ENCODE measurements around the gene NDEL1. TPM values are rescaled to one million over a fixed set of nuclear protein-coding genes. Genes with fewer than 3 reads are reported as not detected.

NDEL1 gene
- total RNA-seq, 1 donor from 2014 or later, result 75.9 TPM

DNA sequence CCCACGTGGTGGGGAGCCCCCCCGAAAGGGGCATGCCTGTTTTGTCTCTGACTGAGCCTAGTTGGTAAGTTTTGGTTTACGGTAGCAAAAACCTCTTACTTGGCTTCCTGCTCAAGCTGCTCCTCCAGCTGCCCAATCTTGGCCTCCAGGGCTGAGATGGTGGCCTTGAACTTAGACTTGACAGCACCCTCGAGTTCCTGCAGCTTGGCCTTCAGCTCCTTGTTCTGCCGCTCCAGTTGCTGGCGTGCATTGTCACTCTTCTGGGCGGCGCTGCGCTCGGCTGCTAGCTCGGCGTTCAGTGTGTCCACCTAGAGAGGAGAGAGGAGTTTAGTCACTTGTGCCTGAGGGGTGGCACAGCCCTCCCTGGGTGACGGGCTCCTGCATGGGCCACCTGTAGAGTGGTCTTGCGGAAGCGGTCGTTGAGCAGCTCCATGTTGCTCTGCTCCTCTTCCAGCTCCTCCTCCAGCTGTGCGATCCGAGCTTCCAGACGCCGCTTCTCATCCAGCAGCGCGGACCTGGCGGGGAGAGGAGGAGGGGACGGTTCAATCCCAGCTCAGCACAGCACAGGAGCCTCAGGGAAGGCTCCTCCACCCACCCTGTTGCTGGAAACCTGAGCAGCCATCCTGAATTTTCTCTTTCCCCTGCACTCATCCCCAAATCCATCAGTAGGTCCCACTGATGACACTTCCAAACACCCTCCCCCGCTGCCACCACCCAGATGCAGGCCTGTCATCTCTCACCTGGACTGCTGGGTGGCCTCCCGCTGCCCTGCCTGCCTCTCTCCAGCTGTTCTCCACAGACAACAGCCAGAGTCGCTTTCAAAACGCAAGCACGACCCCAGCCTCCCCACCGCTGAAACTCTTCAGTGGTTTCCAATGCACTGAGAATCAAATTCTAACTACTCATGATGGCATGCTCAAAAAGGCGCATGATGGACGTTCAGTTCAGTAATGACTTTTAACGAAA is 44.6 kb downstream of the NDEL1 start:
- ATAC-seq, result peak; percentile 3

GRCh38 chr17:8481089-8481488 is 45.4 kb downstream of the NDEL1 start:
- ATAC-seq, result no peak

GRCh38 chr17:8481703-8482102 is 46.0 kb downstream of the NDEL1 start:
- ATAC-seq, result no peak

- ATAC-seq, result peak; percentile 5
These were observed 46.9 kb downstream of the NDEL1 start for GRCh38 chr17:8482546-8482945.

DNA sequence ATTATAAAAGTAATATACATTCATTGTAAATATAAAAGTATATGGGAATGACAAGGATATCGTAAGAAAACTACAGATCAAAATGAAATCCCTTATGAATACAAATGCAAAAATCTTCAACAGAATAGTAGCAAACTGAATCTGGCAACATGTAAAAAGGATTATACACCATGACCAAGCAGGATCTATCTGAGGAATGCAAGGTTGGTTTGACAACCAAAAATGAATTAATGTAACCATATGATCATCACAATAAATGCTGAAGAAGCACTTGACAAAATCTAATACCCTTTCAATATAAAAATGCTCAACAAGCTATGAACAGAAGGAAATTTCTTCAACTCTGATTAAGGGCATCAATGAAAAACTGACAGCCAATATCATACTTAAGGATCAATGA is 48.8 kb downstream of the NDEL1 start:
- no peak for ATAC-seq

DNA sequence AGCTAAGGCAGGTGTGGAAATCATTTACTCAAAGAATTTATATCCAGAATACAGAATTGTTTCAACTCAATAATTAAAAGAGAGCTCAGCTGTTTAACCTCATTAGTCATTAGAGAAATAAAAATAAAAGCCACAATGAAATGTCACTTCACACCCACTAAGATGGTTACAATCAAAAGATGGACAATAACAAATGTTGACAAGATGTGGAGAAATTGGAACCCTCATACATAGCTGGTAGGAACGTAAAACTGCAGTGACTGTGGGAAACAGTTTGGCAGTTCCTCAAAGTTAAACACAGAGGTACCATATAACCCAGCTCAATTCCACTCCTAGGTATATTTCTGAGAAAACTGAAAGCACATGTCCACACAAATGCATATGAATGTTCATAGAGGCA is 49.8 kb downstream of the NDEL1 start:
- no peak for ATAC-seq

DNA sequence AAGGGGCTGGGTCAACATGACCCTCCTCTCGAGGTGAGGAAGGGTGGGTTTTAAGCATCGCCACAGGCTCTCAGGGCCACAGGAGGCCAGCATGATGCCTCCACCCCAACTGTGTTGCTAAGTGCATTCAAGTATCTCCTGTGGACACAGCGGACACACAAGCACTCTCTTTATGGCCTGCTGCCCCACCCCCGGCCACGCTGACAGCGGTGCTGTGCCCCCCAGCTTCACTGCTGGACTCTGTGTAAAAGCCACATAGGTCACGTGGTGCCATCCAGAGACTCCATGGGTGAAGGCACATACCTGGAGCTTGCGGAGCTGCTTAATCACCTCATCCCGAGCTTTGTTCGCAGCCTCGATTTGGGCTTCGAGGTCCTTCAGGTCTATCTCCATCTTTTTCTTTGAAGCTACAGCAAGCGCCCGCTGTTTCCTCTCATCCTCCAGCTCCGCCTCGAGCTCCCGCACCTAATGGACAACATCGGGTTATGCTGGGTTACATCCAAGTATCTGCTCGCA is 51.5 kb downstream of the NDEL1 start:
- ATAC-seq, result no peak

DNA sequence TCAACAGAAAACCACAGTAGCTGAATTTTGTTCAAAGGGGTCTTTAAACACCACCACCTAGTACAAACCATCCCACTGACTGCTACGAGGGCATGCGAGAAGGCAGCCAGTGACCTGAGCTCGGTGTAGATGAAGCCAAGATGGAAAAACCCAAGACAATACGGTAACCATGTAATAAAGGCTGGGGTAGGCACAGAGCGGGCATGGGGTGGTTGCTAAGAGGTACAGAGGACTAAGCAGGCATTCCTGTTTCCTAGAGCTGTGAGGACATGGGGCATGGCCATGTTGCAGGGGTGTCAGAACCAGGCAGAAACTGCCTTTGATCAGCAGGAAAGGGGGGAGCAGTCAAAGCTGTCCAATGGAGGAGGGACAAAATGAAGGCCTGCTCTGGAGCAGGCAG is 52.1 kb downstream of the NDEL1 start:
- no peak for ATAC-seq

DNA sequence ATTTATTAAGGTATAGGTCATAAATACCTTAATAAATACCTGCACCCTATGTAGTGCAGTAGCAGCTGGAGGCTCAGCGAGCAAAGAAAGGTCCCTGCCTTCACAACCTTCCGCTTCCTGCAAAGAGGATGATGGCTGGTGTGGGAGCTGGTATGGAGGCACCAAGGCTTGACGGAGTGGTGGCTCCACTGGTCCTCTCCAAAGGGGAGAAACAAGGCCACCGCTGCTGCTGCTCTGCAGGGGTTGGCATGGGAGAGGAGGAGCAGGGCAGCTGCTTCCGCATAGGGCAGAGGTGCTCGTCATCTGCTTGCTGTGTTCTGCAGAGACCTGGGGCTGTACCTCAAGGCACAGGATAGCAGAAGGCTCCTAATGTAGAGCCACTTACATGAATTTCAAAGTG is 52.8 kb downstream of the NDEL1 start:
- peak; percentile 4 for ATAC-seq

DNA sequence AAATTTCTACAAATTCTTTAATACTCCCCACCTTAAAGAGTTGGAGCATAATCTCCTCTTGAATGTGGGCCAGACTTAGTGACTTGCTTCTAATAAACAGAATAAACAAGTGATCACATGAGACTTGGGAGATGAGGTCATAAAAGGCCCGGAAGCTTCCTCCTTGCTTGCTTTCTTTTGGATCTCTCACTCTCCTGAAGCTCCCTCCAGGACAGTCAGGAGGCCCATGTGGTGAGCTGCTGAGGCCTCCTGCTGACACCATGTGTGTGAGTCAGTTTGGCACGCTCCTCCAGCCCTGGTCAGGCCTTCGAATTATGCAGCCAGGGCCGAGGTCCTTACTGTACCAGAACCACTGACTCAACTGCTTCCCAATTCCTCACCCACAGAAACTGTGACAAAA is 53.2 kb downstream of the NDEL1 start:
- peak; percentile 90 for ATAC-seq

GRCh38 chr17:8489841-8490240 is 54.2 kb downstream of the NDEL1 start:
- no peak for ATAC-seq

DNA sequence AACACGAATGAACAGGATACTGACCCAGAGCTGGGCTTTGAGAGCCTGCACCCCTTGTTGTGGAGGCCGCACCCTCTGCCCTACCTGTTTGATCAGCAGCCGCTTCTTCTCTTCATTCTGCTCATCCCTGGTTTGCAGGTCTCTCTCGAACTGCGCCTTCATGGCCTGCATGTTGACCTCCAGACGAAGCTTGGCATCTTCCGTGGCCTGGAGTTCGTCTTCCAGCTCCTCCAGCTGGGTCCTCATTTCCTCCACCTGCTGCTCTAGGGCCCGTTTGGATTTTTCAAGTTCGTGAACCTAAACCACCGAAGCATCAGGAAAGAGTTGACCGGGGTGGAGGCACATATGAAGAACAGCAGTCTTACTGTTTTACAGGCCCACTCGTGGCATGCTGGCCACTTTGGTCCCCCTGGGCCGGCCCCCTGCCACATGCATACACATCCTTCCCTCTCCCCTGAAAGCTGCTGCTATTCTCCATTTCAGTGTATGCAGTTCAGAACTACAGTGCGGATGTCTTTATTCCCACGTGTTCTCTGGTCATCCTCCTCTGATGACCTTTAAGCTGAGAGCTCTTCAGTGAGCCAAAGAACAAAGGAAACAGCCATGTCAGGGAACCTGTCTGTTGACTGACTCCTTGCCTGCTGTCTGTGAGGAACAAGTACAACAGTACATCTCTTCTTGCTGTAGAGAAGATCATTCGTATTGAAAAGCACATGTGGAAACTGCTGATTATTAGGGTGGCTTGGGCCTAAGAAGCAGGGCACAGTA is 54.8 kb downstream of the NDEL1 start:
- ATAC-seq, result no peak

DNA sequence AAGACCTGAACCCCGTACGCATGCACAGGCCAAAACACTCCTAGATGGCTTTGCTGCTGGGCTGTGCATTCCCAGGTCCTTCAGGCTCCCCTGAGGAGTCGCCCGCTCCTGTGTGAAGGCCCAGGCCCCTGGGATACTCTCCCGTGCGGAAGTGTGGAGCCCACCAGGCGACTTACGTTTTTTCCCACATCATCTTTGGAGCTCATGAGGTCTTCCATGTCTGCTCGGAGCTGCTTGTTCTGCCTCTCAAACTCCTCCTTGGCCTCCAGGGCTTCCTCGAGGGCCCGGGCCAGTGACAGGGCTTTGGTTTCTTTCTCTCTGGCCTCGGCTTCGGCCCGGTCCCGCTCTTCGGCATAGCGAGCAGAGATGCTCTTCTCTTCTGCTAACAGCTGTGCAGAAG is 56.4 kb downstream of the NDEL1 start:
- ATAC-seq, result no peak

DNA sequence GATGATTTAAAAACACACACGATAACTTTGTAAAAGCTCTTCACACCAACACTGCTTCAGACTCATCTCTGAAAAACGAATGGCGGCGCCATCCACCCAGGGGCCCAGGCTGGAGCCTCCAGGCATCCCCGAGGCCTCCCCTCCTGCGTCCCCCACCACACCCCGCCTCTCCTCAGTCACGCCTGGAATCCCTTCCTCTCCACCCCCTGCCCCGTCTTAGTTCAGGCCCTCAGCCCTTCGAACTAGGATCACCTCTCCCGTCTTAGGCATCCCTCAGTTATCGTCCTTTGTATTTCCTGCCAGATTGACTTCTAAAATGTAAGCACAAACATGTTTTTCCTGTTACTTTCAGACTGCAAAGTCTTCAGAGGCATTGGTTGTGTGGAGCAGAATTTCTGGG is 58.3 kb downstream of the NDEL1 start:
- no peak for ATAC-seq

- no peak for ATAC-seq
These were observed 58.9 kb downstream of the NDEL1 start for GRCh38 chr17:8494506-8495111.

DNA sequence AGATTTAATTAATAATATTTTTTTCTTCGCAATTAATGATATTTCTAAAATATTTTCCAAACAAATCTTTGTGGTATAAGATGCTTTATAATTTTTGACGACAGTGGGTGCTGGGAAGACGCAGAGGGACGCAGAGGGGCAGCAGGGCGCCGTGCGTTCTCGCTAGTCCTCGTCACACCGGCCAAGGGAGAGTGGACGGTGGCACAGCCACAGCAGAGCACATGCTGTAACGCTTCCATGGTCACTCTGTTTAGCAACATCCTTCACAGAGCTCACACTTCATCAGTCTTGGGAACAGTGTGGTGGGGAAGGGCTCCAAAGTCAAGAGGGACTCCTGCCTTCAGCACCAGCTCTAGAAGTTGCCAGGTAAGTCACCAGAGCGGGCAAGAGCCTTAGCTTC is 60.4 kb downstream of the NDEL1 start:
- no peak for ATAC-seq

- no peak for ATAC-seq
These were observed 63.5 kb downstream of the NDEL1 start for GRCh38 chr17:8499171-8499570.

GRCh38 chr17:8499614-8500013 is 63.9 kb downstream of the NDEL1 start:
- no peak for ATAC-seq

GRCh38 chr17:8500609-8501008 is 64.9 kb downstream of the NDEL1 start:
- peak; percentile 72 for ATAC-seq

- no peak for ATAC-seq
These were observed 66.4 kb downstream of the NDEL1 start for GRCh38 chr17:8502126-8502525.

DNA sequence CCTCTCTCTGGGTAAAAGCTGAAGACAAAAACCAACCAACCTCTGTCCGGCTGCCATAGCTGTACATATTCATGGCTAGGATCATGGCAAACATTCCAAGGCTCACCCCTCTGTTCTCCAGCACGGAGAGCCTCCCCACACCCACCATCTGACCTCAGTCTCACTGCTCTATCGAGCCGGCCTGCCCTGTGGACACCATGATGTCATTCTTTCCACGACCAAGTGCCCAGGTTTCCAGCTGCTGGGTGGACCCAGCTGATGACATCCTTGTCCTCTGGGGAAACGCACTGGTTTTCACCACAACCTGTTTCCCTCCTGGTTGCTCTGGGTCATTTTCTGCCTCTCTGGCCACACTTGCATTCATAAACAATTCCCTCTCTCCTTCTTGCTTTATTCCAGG is 67.7 kb downstream of the NDEL1 start:
- no peak for ATAC-seq

- no peak for ATAC-seq
These were observed 68.1 kb downstream of the NDEL1 start for GRCh38 chr17:8503807-8504206.
